Activated effector memory CD4-positive, alpha-beta T cell treated with anti-CD3 and anti-CD28 coated beads, Interleukin-2, amount 50 U/mL, for 16 hours (primary cell): ENCODE measurements around the gene ACADSB.

Experiments used
- DNase-seq: peaks from one replicate; pipeline ENCODE4 v3.0.0-alpha.2; 2020

Gene ACADSB

GRCh38 chr10:123103944-123104343, 95.1 kb downstream of the ACADSB start:
- no peak for DNase-seq
